GM21723 (cell line): ENCODE measurements around the gene KCND3.
A peak's percentile ranks its signal among the peaks of the same experiment; 100 is the strongest.
"Not testable (repeated sequence)": the region's sequence is repeated elsewhere in the genome, so short reads cannot be mapped to it uniquely, and the experiment has no call there.

Experiments
- ATAC-seq: cut with Tn5 transposase; IDR thresholded peaks from one replicate; pipeline ENCODE4 v1.9.1; 2021; ENCODE audit warnings: mild to moderate bottlenecking, moderate library complexity; ENCODE audit not compliant: unreplicated experiment

KCND3 gene

DNA sequence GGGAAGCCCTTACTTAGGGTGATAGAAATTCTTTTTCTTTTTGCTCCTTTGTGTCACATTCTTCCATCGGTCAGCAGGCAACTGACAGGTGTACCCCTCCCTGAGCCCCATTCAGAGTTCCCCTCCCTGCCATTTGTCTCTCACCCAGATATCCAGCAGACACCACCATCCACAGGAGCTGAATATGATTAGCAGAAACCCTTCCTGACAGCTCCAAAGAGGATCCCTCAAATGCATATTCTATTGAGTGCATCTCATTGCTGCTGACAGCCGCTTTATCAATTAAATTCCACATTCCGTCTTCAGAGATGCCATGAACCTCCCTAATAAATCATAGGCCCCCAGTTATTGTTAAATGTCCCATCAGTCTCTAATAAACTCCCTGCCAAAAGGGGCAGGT, 239.8 kb downstream of the KCND3 start:
- no peak for ATAC-seq

DNA sequence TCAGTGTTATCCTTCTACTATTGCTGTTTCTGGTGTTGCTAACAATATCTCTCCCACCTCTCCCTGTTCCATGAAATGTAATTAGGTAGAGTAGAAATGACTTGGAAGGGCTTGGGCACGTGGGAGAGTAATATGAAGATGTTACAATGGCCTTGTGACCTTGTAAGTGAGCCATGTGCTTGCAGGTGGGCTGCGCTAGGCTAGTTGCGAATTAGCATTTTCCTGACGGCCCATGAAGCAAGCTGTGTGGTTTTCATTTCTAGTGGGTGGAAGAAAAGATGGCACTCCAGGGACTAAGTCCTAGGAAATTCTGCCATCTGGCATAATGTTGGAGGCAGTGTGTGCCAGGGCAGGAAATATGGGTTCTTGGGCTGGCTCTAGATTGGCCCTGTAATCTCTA, 241.5 kb downstream of the KCND3 start:
- no peak for ATAC-seq

DNA sequence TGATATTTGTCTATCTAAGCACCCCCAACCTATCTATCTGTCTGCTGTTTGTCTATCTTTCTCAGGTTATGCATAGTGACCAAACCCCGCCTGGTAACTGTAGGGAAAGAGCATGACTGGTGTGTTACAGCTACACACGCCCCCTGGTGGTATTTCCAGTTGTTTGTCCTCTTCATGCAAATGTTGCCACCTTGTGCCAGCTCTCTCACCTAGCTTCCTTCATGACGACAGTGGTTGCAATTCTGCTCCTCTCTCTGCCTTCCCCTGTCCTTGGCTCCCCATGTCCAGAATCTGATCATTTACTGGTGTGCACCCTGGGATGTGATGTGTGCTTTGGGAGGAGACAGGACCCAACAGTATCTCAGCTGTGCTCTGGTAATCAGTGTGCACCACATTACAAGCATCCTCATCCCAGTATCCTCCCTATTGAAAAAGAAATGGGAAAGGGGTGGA, 242.2 kb downstream of the KCND3 start:
- ATAC-seq, result peak; percentile 51

DNA sequence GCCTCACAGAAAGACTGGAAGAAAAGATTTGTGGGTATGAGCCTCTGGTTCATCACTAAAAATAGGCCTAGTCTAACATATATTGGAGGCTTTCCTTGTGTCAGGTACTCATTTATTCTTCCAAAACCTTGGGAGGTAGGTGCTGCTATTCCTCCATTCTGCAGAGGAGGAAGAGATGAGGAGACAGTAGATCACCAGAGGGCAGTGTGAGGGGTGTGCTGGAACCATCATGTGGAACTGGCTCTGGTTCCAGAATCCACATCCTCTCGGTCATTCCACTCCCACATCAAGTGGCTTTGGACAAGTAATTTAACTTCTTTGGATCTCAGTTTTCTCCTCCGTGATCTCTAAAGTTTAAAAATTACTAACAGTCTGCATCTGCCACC, 242.9 kb downstream of the KCND3 start:
- no peak for ATAC-seq

DNA sequence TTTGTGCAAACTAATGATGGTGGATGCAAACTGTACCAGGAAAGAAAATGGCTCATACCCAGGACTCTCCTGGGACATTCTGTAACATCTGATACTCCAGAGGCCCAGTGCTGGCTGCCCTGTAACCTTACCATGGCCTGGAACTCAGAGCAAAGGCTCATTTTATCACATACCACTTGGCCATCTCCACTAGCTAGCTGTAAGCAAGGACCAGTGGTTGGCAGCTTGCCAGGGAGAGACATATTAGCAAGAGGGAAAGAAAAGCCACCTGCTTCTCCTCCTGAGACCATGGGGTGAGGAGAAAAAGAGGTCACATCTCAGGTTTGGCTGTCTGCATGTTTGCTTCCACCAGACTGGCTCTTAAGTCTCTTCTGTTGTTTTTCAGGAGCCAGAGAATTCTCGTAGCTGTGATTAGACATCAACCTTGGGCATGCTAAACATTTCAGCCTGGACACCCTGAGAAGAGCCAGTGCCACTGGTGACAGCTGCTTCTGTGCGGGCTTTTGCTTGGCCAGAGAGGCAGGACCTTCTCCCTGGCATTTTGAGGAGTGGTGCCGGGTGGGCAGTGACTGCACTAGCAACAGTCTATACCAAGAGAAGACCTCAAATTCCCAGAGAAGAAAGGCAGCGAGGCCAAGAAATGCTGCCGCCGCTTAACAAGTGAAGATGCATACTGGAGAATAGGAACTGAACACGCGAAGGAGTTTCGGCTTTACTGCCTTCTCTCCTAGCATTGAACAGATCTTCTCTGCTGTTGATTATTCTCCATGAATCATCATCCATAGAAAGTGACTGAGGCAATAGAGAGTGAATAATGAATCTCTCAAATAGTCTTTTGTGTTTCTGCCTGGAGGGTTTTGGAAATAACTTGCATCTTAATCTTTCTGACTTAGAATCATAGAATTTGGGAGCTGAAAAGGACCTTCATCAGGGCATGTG, 243.5 kb downstream of the KCND3 start:
- no peak for ATAC-seq

DNA sequence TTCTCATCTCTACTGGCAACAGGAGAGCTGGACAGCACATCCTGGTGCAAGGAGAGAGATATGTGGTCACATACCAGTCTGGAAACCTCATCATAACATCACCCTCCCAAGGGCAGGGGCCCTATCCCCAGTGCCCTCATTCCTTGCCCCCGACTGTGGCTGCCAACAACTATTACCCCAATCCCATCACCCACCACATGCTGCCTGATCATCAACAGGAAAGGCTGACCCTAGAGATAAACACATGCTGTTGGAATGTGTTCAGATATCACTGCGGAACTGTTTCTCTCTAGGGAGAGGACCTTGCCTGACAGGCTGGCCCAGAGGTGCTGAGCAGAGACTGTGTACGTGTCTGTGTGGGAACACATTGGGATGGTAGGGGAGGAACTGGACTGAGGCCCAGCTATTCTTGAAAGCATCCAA, 245.8 kb downstream of the KCND3 start:
- no peak for ATAC-seq

DNA sequence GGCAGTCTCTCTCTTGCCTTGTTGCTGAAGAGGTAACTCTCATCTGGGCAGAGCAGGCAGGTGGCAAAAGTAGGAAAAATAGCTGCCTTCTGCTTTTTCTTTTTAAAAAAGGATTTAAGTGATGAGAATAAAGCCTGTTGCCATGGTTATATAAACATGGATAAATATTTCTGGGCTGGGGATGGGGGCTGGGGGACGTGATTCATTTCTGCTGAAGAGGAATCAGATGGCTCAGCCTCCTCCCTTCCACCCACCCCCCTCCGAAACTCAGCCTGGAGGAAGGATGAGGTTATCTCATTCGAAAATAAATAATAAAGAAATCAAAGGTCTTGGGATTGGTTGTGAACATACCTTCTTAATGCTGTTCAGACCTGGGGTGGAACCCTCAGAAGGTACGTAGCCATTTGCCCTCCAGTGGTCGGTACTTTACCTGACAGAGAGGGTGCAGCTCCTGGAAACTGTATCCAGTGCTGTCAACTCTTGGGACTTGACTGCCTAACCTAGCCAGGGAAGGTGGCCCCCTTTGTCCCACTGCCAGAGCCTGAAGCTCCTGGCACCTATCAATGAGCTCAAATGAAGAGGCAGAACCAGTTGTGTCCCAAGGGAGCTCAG, 246.4 kb downstream of the KCND3 start:
- ATAC-seq, result no peak

DNA sequence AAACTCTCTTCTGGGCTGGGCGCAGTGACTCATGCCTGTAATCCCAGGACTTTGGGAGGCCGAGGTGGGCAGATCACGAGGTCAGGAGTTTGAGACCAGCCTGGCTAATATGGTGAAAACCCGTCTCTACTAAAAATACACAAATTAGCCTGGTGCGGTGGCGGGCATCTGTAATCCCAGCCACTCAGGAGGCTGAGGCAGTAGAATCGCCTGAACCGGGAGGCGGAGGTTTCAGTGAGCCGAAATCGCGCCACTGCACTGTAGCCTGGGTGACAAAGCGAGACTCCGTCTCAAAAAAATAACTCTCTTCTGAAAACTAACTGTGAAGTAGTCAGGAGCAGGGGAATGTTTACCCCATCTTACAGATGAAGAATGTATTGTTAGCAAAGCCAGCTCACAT, 247.2 kb downstream of the KCND3 start:
- not testable (repeated sequence) for ATAC-seq

DNA sequence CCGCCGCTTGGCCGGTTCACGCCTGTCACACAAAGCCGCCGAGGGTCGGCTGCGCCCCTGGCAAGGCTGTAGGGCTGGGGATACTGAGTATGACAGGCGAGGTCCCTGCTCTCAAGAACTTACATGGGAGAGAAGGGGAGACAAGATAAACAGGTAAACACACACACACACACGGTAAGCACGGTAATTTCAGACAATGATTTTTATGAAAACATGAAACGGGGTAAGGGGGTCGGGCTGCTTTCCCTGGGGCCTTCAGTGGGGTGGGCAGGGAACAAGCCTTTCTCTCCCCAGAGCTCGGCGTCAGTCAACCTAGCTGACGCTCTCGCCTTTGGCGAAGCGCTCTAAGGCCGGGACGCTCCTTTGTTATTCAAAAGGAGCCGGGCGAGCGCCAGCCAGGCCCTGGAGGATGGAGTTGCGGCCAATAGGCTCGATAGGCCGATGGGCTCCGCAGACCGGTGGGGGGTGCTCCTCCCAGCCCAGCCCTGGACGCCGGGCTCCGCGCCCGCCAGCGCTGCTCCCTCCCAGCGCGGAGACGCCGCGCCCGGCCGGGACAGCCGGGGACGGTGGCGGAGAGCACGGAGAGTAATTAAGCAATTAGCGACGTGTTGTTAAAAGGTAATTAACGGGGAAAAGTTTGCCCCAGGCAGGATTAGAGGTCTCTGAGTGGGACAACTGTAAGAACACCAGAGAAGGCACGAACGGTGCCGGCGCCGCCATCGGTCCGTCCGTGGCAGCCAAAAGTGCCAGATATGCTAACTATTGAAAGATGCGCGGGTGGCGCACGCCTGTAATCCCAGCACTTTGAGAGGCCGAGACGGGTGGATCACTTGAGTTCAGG, 249.3 kb downstream of the KCND3 start:
- no peak for ATAC-seq

DNA sequence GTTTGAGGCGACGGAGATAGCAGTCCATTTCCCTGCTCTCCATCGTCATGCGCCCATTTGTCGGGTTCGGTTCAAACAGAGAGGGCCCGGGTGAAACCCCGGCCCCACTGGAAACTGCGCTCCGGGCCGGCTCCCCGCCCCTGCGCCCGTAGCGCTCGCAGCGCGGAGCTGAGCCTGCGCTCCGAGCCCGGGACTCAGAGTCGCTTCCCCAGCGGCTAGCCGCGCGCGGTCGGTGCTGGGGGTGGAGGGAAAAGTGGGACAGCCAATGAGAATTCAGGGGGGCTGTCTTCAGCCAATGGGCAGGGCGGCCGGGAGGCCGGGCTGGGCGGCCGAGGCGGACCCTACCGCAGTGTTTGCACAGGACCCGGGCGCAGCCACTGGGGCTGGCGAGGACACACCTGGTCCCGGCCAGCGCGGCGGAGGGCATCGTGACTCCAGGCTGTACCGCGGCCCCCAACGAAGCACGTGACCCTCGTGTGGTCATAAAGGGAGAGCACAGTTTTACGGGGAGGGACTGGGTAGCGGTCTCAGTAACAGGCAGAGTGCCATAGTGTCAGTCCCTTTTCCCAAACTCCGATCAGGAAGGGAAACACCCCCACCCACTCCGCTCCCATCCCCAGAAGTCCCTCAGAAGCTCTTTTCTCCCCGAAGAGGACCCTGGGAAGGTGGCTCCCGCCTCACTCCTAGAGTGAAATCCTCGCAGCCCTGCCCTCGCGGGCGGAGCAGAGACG, 250.1 kb downstream of the KCND3 start, which contains the start of gene INKA2:
TSS of gene INKA2 (minus strand) at position 202 of the 731 bp plus-strand sequence. CDS start at position 49, 153 bp downstream.
- ATAC-seq, result peak; percentile 83

DNA sequence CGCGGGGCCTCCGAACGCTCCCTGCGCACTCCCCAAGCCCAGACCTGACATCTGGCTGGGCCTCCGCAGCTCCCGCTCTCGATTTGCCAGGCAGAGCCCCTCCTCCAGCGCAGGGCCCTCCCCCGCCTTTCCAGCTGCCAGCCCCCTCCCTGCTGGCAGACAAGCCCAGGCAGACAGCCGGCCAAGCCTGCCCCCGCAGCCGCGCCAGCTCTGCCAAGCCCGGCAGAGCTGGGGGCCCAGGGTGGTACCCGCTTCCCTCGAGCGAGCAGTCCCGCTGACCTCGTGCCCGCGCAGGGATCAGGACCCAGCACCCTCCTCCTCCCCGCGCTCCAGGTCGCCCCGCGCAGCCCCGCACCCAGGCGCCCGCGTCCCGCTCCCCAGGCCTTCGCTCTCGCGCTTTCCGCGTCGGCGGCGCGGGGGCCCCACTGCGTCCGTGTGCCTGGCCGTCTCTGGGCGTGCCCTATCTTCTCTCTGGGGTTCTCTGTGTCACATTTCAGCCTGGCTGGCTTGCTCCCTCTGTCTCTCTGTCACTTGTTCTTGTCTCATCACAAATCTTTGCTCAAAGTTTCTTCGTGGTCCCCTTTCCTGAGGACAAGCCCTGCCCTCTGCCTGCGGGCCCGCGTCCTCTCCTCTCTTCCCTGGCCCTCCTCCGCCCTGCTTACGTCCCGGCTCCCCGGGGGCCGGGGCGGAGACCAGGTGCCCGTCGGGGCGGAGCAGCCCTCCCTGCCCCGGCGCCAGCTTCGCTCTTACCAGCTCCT, 250.9 kb downstream of the KCND3 start:
- ATAC-seq, result peak; percentile 57

DNA sequence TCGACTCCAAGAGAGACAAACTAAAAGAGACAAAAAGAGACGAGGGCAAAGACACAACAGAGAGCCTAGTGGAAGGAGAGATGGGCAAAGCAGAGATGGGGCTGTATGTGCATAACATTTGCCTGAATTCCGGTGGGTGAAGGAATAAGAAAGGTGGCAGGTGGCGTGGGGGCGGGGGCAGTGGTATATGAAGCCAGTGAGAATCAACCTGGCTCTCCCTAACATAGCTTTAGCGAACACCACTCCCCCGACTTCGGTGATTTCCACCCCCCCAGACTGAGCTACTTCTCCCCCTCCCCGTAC, 251.4 kb downstream of the KCND3 start:
- ATAC-seq, result peak; percentile 2

DNA sequence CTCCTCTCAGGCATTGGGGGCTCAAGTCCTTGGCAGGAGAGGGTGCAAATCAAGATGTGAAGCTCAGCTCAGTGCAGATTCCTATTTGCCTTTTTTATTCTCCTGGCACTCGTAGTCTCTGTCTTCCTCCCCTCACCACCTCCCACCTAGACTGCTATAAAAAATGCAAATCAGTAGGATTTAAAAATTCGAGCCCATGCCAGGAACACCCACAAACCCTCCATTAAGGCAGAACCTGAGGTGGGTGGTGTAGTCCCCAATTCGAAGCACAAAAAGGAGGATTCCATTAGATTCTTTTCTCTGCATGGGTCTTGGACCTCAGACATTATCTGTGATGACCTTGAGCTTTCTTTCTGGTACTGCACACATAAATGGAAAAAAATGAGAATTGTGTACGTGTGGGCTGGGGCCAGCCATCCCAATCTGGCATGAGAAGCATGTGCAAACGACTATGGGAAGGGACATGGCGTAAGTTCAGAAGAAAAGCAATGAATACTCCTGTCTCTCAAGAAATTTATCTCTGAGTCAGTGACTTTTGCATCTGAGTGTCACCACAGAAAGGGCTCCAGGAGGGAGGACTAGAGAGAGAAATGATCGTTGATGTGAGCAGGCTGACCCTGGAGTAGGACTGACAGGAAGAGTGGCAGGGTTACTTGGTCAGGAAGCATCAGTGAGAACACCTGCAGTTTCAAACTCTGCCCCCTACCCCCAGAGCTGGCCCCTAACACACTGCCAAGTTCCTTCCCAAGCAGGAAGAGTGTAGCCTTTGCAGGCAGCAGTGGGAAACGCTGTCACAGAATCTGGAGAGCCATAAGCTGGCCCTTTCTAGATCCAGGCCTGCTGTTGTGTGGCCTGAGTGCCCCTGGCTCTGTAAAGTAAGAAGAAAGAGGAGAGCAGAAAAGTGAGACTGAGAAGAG, 252.0 kb downstream of the KCND3 start:
- no peak for ATAC-seq

DNA sequence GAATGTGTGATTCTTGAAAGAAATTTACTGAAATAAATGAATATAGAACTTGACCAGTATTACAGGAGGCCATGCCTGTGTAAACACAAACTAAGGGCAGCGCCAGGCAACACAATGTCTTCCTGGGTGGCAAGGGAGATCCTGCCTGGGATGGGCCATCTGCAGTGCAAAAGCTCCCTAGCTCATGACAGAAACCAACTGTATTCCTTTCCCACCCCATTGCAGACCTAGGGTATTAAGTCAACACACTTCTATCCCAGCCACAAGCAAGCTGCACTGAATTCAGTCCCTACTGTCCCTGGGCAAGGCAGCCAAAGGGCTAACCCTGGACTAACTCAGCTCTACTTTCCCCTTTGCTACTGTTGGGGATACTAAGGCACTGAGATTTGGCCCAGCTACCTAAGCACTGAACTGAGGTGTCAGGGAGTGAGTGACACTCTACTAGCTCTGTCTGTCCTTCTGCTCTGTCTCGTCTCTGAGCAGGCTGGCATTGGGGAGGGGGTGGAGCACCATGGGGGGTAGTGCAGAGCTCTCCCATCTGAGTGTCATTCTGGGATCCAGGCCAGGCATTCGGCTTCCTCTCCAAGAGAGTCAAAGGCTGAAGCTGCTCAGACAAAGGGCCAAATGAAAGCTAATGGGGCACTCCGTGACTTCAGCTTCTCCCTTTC, 252.8 kb downstream of the KCND3 start:
- ATAC-seq, result no peak

DNA sequence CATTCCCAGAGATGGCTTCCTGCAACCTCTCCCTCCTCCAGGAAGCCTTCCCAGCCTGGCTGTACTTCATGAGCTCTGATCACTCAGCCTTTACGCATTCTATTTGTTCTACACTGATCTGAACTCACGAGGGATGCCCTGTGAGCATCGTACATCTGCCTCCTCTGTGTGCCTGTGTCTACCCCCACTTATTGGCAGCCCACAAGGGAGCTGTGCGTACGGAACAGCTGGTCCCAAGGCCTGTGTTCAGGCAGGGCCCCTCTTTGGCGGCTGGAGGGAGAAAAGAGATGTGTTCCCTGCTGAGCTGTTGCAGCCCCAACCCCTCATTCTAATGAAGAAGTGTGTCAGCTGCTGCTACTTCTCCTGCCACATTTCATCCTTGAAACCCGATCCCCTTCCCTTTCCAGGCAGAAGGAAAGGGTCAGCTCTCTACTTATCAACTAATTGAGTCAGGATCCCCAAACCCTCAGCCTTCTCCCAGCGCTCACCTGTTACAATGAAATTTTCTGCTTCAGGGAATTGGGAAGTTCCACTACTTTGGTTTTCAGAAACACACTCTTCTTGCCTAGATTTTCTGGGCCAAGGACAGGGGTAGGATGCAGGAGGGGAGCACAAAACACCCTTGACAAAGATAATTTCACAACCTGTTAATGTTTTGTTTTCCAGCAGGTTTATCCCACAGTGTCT, 253.5 kb downstream of the KCND3 start:
- ATAC-seq, result no peak

DNA sequence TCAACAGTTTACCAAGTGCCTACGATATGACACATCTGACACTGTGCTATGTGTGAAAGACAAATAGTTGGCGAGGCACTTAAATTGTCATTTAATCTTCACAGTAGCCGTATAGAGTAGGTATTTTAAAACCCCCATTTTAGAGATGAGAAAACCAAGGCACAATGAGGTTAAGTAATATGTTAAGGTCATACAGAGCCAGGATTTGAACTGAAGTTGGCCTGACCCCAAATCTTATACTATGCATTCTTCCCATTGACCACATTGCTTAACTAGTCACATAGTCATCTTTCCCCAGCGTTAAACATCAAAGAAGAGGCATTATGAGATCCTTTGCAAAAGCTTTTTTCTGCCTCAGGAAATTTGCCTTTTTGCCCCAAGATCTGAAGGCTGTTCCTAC, 254.1 kb downstream of the KCND3 start:
- ATAC-seq, result no peak

DNA sequence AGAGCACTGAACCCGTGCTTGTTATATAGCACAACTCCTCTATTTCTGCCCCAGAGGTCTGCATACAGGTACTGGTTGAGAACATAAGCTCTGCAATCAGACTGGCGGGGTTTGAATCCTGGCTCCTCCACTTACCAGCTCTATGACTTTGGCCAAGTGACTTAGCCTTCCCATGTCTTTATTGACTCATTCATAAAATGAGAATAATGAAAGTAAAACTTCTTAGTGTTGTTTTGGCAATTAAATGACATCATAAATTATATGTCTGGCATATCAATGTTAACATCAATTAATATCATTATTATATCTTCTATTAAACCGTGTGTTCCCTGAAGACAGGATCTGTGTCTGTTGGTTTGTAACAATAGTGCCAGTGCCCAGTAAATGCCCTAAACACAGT, 254.6 kb downstream of the KCND3 start:
- no peak for ATAC-seq

DNA sequence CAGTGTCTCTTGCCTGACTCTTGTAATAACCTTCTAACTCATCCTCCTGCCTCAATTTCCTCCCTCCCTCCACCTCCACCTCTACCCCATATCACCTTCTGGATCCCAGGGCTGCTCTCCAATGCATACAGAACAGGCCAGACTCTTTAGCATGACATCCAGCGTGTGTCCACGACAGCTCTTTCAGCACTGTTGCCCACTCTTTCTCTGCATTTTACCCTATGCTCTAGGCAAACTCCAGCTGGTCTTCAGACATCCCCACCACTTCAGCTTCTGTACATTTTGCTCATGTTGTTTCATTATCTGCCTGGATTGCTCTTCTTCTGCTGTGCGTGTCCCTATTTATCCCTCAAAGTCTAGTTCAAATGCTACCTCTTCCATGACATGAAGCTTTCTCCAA, 255.0 kb downstream of the KCND3 start:
- ATAC-seq, result no peak
